Measurements from ENCODE around the gene ABCB8. TPM values are rescaled to one million over a fixed set of nuclear protein-coding genes. Genes with fewer than 3 reads are reported as not detected.

The ABCB8 gene
- total and polyA plus RNA-seq, 2 donors (not counting 3 experiments of a cell fraction or from before 2014, with no cell fraction given) = 38.0 to 46.3 TPM

GRCh38 chr7:150989456-150989855, 38.8 kb upstream of the ABCB8 start:
- intact Hi-C loops (cut with micrococcal nuclease) = loop anchor here (2.0 to 10.0 kb wide), 5 partner anchors 69 to 702 kb away; partner anchors contain the start of genes GIMAP4 and SLC4A2

More at GRCh38 chr7:150989456-150989855, 38.8 kb upstream of the ABCB8 start:
- peaks cover 0 to 1% of the 10 kb centered on the region in 2 experiments for H3K27me3 ChIP-seq (ENCODE audit: control insufficient read depth in 2 of 2, insufficient read depth in 2 of 2, low read length in 2 of 2)
- no peak overlapping the region for H3K9ac ChIP-seq (replicated peaks; ENCODE audit: extremely low read depth, insufficient read depth, low read length)
- H3K9me3 ChIP-seq (replicated peaks; ENCODE audit: control insufficient read depth, insufficient read depth, low read length) = peaks cover 2% of the 10 kb centered on the region
- TF ChIP-seq FOS (IDR thresholded peaks at IDR 0.05; ENCODE audit: borderline replicate concordance, insufficient read depth, low read length) = no peak
- no peak for TF ChIP-seq POLR2AphosphoS5 (IDR thresholded peaks at IDR 0.05; ENCODE audit: insufficient read depth, low read depth, low read length)
- no peak for TF ChIP-seq MYC (IDR thresholded peaks at IDR 0.05; ENCODE audit: low read depth, low read length)
- no peak for TF ChIP-seq CTCF (IDR thresholded peaks at IDR 0.05; ENCODE audit: extremely low read depth in 1 of 2, insufficient read depth in 1 of 2, low read depth in 1 of 2, low read length in 2 of 2)
- no peak for TF ChIP-seq GATA2 (IDR thresholded peaks at IDR 0.05; ENCODE audit: insufficient read depth, insufficient read length, low read depth, low read length)
- no peak for TF ChIP-seq JUN (IDR thresholded peaks at IDR 0.05; ENCODE audit: borderline replicate concordance, insufficient read depth, insufficient read length, low read depth)
- no peak for TF ChIP-seq EZH2 (IDR thresholded peaks at IDR 0.05; ENCODE audit: borderline replicate concordance, low read depth, low read length, severe bottlenecking)
- TF ChIP-seq, protein P1, sequence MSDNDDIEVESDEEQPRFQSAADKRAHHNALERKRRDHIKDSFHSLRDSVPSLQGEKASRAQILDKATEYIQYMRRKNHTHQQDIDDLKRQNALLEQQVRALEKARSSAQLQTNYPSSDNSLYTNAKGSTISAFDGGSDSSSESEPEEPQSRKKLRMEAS (IDR thresholded peaks at IDR 0.05; ENCODE audit: insufficient read depth, insufficient read length) = no peak
- TF ChIP-seq POLR2A (IDR thresholded peaks at IDR 0.05; ENCODE audit: low read depth, low read length) = no peak
- no TSS peak for BruUV-seq (replicated peaks)
- peaks cover 30% of the 10 kb centered on the region for H3K4me1 ChIP-seq (ENCODE audit: control insufficient read depth, extremely low read depth, insufficient read depth, low read length)
- no peak for DNase-seq (ENCODE audit: low read depth, low spot score)
- H3K36me3 ChIP-seq (ENCODE audit: control insufficient read depth in 2 of 2, extremely low read depth in 1 of 2, insufficient read depth in 2 of 2, low read length in 2 of 2) = no peaks in the 10 kb centered on the region
- no peaks in the 10 kb centered on the region for H4K20me1 ChIP-seq (replicated peaks; ENCODE audit: control insufficient read depth, extremely low read depth, insufficient read depth, low read length)
- H3K4me2 ChIP-seq (ENCODE audit: insufficient read depth, low read length) = no peak overlapping the region
- no peaks in the 10 kb centered on the region for H3K9me1 ChIP-seq (replicated peaks; ENCODE audit: control insufficient read depth, extremely low read depth, insufficient read depth, low read length)
- H3K27ac ChIP-seq (ENCODE audit: insufficient read depth, low read depth, low read length) = peak overlapping the region; percentile 52
- CTCF ChIA-PET = interaction anchor here (0.6 to 3.3 kb wide), 30 partner anchors 9 to 620 kb away, joined by 3 to 42 read pairs (median 4); partner anchors contain the start of gene ABCB8
- H2AFZ ChIP-seq (ENCODE audit: low read depth, low read length) = no peak overlapping the region
- FAIRE-seq = no peak
- POLR2A ChIA-PET = no interaction called here
- dilution Hi-C loops (cut with MboI; ENCODE audit: extremely low pct_ligation_motif_present, low sequenced_read_pairs) = no loop called here
- H3K79me2 ChIP-seq (ENCODE audit: control insufficient read depth, insufficient read depth, low read length) = no peaks in the 10 kb centered on the region
- H3K4me3 ChIP-seq (replicated peaks in 1 of 3; ENCODE audit: insufficient read depth in 1 of 3, low read depth in 1 of 3, low read length in 3 of 3) = no peak overlapping the region

All from endothelial cell of umbilical vein (primary cell).